ENCODE measurements around the gene OBP2B. TPM values are rescaled to one million over a fixed set of nuclear protein-coding genes. Genes with fewer than 3 reads are reported as not detected.

OBP2B gene
- polyA plus RNA-seq, 5 donors, result not detected

DNA sequence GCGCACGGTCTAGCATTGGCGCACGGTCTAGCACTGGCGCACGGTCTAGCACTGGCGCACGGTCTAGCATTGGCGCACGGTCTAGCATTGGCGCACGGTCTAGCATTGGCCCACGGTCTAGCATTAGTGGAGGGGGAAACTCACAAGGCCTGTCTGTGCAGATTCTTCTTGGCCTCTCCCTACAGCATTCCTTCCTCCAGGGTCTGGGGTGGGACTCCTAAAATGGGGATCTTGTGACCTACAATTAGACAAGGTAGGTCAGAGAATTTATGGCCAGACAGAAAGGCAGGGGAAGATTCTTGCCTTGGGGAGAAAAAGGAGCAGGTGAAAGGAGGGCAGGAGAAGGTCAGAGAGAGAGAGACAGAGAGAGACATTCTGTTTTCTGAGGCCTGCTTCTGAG is 39.9 kb downstream of the OBP2B start:
- DNase-seq, result no peak

GRCh38 chr9:133168432-133168831 is 40.6 kb downstream of the OBP2B start:
- no peak for DNase-seq

DNA sequence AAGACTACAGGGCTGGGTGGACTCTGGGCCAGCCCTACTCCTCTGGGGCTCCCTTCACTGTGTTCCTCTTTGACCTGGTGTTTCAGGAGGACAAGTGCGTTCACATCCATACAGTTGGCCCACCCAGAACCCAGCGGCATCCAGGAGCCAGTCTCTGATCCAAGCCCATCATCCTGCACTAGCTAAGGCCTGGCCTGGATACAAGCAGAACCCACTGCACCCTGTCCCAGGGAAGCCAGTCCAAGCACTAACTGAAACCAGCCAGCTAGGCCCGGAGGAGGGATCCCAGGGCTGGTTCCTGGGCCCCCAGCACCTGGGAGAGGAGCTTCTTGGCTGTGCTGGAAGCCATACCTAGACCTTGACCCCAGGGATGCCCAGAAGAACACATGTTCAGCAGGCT is 41.3 kb downstream of the OBP2B start:
- DNase-seq, result no peak

DNA sequence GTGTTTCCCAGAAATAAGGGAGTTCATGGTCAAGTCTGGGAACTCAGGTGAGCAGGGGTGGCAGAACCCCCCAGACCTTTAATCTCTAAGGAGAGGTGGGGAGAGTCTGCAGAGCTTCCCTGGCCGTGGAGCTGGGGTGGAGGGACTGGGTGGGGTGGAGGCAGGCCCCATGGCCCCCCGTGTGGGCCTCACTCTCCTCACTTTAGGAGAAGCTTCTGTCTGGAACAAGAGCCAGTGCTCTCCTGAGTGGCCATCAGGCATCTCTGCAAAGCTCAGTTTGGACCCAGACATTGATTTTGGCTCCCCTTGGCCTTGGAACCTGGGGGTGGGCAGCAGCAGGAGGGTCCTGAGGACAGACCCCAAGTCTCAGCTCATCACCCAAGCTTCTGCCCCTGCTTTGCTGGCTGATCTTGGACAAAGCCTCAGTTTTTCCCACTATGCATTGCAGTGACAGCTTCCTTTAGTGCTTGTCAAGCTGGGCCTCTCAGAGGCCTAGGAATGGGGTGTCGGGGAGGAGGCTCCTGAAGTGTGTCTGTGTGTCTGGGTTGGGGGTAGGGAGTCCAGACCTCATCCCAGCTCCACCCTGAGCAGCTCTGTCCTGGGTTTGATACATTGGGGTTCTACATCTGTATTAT is 41.8 kb downstream of the OBP2B start:
- no peak for DNase-seq

GRCh38 chr9:133166392-133166791 is 42.7 kb downstream of the OBP2B start:
- DNase-seq, result no peak

GRCh38 chr9:133165452-133165730 is 43.7 kb downstream of the OBP2B start:
- DNase-seq, result no peak

DNA sequence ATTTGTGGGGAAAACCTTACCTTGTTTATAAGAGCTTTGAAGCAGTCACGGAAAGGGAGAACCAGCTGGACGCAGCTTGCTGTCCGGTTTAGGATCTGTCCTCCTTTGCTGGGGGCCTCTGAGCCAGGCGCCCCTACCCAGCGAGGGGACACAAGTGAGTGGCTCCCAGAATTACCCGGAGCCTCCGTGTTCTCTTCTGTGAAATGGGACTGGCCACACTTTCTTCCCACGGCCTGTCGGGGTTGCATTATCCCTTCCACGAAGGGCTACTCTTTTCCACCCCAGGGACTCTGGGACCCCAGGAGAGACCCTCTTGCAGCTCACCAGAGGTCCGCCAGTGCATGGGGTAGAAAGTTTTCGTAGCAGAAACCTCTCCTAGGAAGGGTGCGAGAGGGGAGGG is 44.9 kb downstream of the OBP2B start:
- DNase-seq, result no peak

DNA sequence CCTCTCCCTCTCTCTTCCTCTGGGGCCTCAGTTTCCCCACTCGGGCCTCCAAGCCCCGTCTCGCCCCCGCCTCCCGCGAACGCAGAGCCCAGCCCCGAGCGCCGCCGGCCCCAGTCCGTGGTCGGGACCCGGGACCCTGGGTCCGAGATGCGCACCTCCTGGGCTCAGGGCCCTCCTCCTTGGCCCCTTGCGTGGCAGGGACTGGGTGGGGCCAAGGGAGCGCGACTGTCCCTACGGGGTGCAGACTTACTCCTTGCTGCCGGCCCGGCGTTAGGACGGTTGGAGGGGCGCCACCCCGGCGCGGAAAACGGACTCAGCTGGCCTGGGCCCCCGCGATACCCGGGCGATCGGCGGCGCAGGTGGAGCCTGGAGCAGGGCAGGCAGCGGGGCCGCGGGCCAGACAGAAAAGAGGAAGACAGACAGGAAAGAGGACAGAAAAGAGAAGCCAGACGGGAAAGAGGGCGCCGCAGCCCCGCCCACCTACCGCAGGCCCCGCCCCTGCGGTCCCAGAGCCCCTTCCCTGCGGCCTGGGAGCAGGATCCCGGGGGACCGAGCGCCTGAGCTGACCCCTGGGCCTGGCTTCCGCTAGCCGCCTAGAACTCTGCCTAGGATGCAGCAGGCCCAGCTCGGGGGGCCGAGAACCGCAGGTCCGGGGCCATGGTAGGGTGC is 45.4 kb downstream of the OBP2B start, which contains the start of gene GBGT1:
GBGT1 (minus strand) TSS at position 411 of the 669 bp plus-strand sequence. CDS start 1,502 bp downstream, outside the sequence.
- DNase-seq, result no peak

DNA sequence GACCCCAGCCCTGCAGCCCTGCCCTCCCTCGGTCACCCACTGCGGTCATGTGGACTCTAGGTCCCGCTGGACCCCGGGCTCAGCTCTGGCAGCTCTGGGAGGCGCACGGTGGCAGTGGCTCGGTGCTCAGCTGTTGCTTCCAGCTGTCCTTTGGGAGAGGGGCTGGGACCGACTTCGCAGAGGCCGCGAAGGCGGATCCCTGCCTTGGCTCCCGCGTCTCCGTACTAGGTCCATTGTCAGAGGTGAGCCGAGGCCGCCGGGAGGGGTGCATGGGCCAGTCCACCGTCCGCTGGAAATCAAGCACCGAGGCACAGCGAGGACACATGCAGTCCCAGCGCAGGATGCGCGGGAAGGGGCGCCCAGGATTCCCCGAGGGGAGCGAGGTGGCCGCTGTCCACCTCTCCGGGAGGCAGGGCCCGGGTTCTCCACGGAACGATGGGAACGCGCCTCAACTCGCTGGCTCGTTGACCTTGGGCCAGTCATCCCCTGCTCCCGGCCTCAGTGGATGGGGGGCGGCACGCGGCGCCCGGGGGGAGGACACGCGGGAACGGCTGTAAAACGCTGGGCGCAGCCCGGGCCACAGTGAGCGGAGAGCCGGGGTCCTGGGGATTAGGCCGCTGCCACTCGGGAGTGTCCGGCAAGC is 46.1 kb downstream of the OBP2B start:
- no peak for DNase-seq

DNA sequence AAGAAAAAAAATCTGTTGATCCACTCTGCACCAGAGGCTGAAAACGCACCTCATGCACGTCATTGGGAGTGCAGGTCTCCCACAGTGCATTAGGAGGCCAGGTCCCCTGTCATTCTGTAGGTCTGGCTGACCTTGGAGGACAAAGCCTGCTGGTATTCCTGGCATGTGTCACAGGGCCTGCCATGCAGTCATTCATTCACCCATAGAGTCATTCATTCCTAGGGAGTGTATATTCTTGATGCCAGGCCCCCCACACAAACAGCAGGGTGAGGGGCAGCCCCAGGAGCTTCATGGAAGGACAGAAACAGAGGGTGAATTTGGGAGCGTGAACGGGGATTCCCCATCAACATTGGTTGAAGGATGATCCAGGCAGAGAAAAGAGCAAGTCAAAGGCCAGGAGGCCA is 47.5 kb downstream of the OBP2B start:
- DNase-seq, result no peak

GRCh38 chr9:133160742-133161546 is 48.1 kb downstream of the OBP2B start:
- DNase-seq, result no peak

DNA sequence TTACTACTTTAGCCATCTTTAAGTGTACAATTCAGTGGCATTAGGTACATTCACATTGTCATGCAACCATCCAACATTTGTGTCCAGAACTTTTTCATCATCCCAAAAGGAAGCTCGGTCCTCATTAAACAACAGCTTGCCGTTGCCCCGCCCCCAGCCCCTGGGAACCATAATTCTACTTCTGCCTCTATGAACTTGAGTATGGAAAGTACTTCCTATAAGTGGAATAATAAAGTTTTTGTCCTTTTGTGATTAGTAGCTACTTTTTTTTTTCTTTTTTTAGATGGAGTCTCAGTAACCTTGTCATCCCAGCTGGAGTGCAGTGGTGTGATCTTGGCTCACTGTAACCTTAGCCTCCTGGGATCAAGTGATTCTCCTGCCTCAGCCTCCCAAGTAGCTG is 50.4 kb downstream of the OBP2B start:
- no peak for DNase-seq

Other genes with a start within 250 kb of the OBP2B start
- 1 to 10 TPM in 4 of 5 donors, under 1 TPM in 1; 0.70 to 1.6 (median 1.3) TPM for gene GFI1B, start 230.6 kb downstream of the OBP2B start, polyA plus RNA-seq (ENCODE audit: insufficient read depth in 1 of 5, insufficient read length in 5 of 5, low replicate concordance in 1 of 5)
- gene GTF3C5, start 178.3 kb downstream of the OBP2B start, polyA plus RNA-seq (ENCODE audit: insufficient read depth in 1 of 5, insufficient read length in 5 of 5, low replicate concordance in 1 of 5), result 10 to 100 TPM; 59.8 to 69.5 (median 66.5) TPM
- 1 to 10 TPM; 1.8 to 2.7 (median 1.8) TPM for gene CEL, start 147.3 kb downstream of the OBP2B start, polyA plus RNA-seq (ENCODE audit: insufficient read depth in 1 of 5, insufficient read length in 5 of 5, low replicate concordance in 1 of 5)
- 10 to 100 TPM; 39.2 to 53.3 (median 47.0) TPM for gene RALGDS, start 88.0 kb downstream of the OBP2B start, polyA plus RNA-seq (ENCODE audit: insufficient read depth in 1 of 5, insufficient read length in 5 of 5, low replicate concordance in 1 of 5)
- gene GBGT1, start 45.3 kb downstream of the OBP2B start, polyA plus RNA-seq (ENCODE audit: insufficient read depth in 1 of 5, insufficient read length in 5 of 5, low replicate concordance in 1 of 5), result 1 to 10 TPM; 2.9 to 6.0 (median 4.0) TPM
- gene ABO, start 66.0 kb upstream of the OBP2B start, polyA plus RNA-seq (ENCODE audit: insufficient read depth in 1 of 5, insufficient read length in 5 of 5, low replicate concordance in 1 of 5), result 1 to 10 TPM; 3.9 to 7.2 (median 5.1) TPM
- 10 to 100 TPM; 20.7 to 33.5 (median 27.1) TPM for gene SURF6, start 126.9 kb upstream of the OBP2B start, polyA plus RNA-seq (ENCODE audit: insufficient read depth in 1 of 5, insufficient read length in 5 of 5, low replicate concordance in 1 of 5)
- 10 to 100 TPM; 20.0 to 29.5 (median 25.4) TPM for gene MED22, start 138.9 kb upstream of the OBP2B start, polyA plus RNA-seq (ENCODE audit: insufficient read depth in 1 of 5, insufficient read length in 5 of 5, low replicate concordance in 1 of 5)
- 1,000 to 10,000 TPM; 2,763 to 3,382 (median 3,157) TPM for gene RPL7A, start 139.0 kb upstream of the OBP2B start, polyA plus RNA-seq (ENCODE audit: insufficient read depth in 1 of 5, insufficient read length in 5 of 5, low replicate concordance in 1 of 5)
- 10 to 100 TPM; 25.8 to 35.0 (median 32.3) TPM for gene SURF1, start 147.2 kb upstream of the OBP2B start, polyA plus RNA-seq (ENCODE audit: insufficient read depth in 1 of 5, insufficient read length in 5 of 5, low replicate concordance in 1 of 5)
- 10 to 100 TPM; 14.8 to 24.5 (median 15.6) TPM for gene SURF2, start 147.3 kb upstream of the OBP2B start, polyA plus RNA-seq (ENCODE audit: insufficient read depth in 1 of 5, insufficient read length in 5 of 5, low replicate concordance in 1 of 5)
- gene SURF4, start 166.8 kb upstream of the OBP2B start, polyA plus RNA-seq (ENCODE audit: insufficient read depth in 1 of 5, insufficient read length in 5 of 5, low replicate concordance in 1 of 5), result 100 to 1,000 TPM; 103 to 152 (median 120) TPM
- 1 to 10 TPM; 2.6 to 4.9 (median 3.5) TPM for gene STKLD1, start 167.1 kb upstream of the OBP2B start, polyA plus RNA-seq (ENCODE audit: insufficient read depth in 1 of 5, insufficient read length in 5 of 5, low replicate concordance in 1 of 5)
- 10 to 100 TPM; 23.0 to 31.4 (median 29.3) TPM for gene REXO4, start 208.8 kb upstream of the OBP2B start, polyA plus RNA-seq (ENCODE audit: insufficient read depth in 1 of 5, insufficient read length in 5 of 5, low replicate concordance in 1 of 5)
- gene ADAMTS13, start 213.1 kb upstream of the OBP2B start, polyA plus RNA-seq (ENCODE audit: insufficient read depth in 1 of 5, insufficient read length in 5 of 5, low replicate concordance in 1 of 5), result 10 to 100 TPM in 1 of 5 donors, 1 to 10 TPM in 4; 5.3 to 10.3 (median 8.5) TPM

All from right lung (tissue), 5 donors.